Measurements from ENCODE around the gene AFMID.
A peak's percentile ranks its signal among the peaks of the same experiment; 100 is the strongest.

AFMID gene

GRCh38 chr17:78174870-78175642, 12.1 kb upstream of the AFMID start:
- Histone ChIP-seq H3K4me3 (ENCODE audit: low read depth, low read length) (no peak overlapping the region), H3K9ac (ENCODE audit: low read depth, low read length) (no peak overlapping the region), H3K9me3 (ENCODE audit: control insufficient read depth, insufficient read depth, low read length) (no peaks in the 10 kb centered on the region), H3K4me1 (ENCODE audit: control insufficient read depth, insufficient read depth, low read length) (peaks cover 5% of the 10 kb centered on the region), H3K36me3 (ENCODE audit: control insufficient read depth, insufficient read depth, low read length) (peaks cover 61% of the 10 kb centered on the region), H3K27me3 (ENCODE audit: control insufficient read depth, insufficient read depth, low read length) (no peaks in the 10 kb centered on the region)

GRCh38 chr17:78175643-78175981, 11.6 kb upstream of the AFMID start:
- peaks cover 5% of the 10 kb centered on the region for H3K4me1 ChIP-seq (ENCODE audit: control insufficient read depth, insufficient read depth, low read length)
- no peak overlapping the region for H3K4me3 ChIP-seq (ENCODE audit: low read depth, low read length)
- H3K9ac ChIP-seq (ENCODE audit: low read depth, low read length): no peak overlapping the region
- no peaks in the 10 kb centered on the region for H3K9me3 ChIP-seq (ENCODE audit: control insufficient read depth, insufficient read depth, low read length)
- peaks cover 62% of the 10 kb centered on the region for H3K36me3 ChIP-seq (ENCODE audit: control insufficient read depth, insufficient read depth, low read length)
- no peaks in the 10 kb centered on the region for H3K27me3 ChIP-seq (ENCODE audit: control insufficient read depth, insufficient read depth, low read length)

- H3K4me3 ChIP-seq (ENCODE audit: low read depth, low read length): no peak overlapping the region
- H3K27me3 ChIP-seq (ENCODE audit: control insufficient read depth, insufficient read depth, low read length): no peaks in the 10 kb centered on the region
- H3K36me3 ChIP-seq (ENCODE audit: control insufficient read depth, insufficient read depth, low read length): peaks cover 53% of the 10 kb centered on the region
- no peak overlapping the region for H3K9ac ChIP-seq (ENCODE audit: low read depth, low read length)
- peaks cover 5% of the 10 kb centered on the region for H3K4me1 ChIP-seq (ENCODE audit: control insufficient read depth, insufficient read depth, low read length)
- no peaks in the 10 kb centered on the region for H3K9me3 ChIP-seq (ENCODE audit: control insufficient read depth, insufficient read depth, low read length)
Measured at GRCh38 chr17:78176548-78177025, 10.6 kb upstream of the AFMID start.

- Histone ChIP-seq H3K9me3 (ENCODE audit: control insufficient read depth, insufficient read depth, low read length) (no peaks in the 10 kb centered on the region), H3K27me3 (ENCODE audit: control insufficient read depth, insufficient read depth, low read length) (no peaks in the 10 kb centered on the region), H3K36me3 (ENCODE audit: control insufficient read depth, insufficient read depth, low read length) (peaks cover 43% of the 10 kb centered on the region), H3K9ac (ENCODE audit: low read depth, low read length) (no peak overlapping the region), H3K4me1 (ENCODE audit: control insufficient read depth, insufficient read depth, low read length) (no peaks in the 10 kb centered on the region), H3K4me3 (ENCODE audit: low read depth, low read length) (no peak overlapping the region)
Measured at GRCh38 chr17:78179372-78179771, 7.8 kb upstream of the AFMID start.

- no peak overlapping the region for H3K4me3 ChIP-seq (ENCODE audit: low read depth, low read length)
- H3K27me3 ChIP-seq (ENCODE audit: control insufficient read depth, insufficient read depth, low read length): no peaks in the 10 kb centered on the region
- H3K9me3 ChIP-seq (ENCODE audit: control insufficient read depth, insufficient read depth, low read length): no peaks in the 10 kb centered on the region
- H3K9ac ChIP-seq (ENCODE audit: low read depth, low read length): no peak overlapping the region
- H3K4me1 ChIP-seq (ENCODE audit: control insufficient read depth, insufficient read depth, low read length): no peaks in the 10 kb centered on the region
- H3K36me3 ChIP-seq (ENCODE audit: control insufficient read depth, insufficient read depth, low read length): peaks cover 44% of the 10 kb centered on the region
Measured at GRCh38 chr17:78180083-78180482, 7.1 kb upstream of the AFMID start.

GRCh38 chr17:78180508-78180907, 6.7 kb upstream of the AFMID start:
- Histone ChIP-seq H3K36me3 (ENCODE audit: control insufficient read depth, insufficient read depth, low read length) (peaks cover 46% of the 10 kb centered on the region), H3K27me3 (ENCODE audit: control insufficient read depth, insufficient read depth, low read length) (no peaks in the 10 kb centered on the region), H3K9me3 (ENCODE audit: control insufficient read depth, insufficient read depth, low read length) (no peaks in the 10 kb centered on the region), H3K4me1 (ENCODE audit: control insufficient read depth, insufficient read depth, low read length) (peaks cover 3% of the 10 kb centered on the region), H3K4me3 (ENCODE audit: low read depth, low read length) (no peak overlapping the region), H3K9ac (ENCODE audit: low read depth, low read length) (no peak overlapping the region)

GRCh38 chr17:78182504-78182903, 4.7 kb upstream of the AFMID start:
- no peak overlapping the region for H3K9ac ChIP-seq (ENCODE audit: low read depth, low read length)
- no peaks in the 10 kb centered on the region for H3K9me3 ChIP-seq (ENCODE audit: control insufficient read depth, insufficient read depth, low read length)
- H3K4me1 ChIP-seq (ENCODE audit: control insufficient read depth, insufficient read depth, low read length): peaks cover 3% of the 10 kb centered on the region
- peaks cover 40% of the 10 kb centered on the region for H3K36me3 ChIP-seq (ENCODE audit: control insufficient read depth, insufficient read depth, low read length)
- H3K4me3 ChIP-seq (ENCODE audit: low read depth, low read length): no peak overlapping the region
- no peaks in the 10 kb centered on the region for H3K27me3 ChIP-seq (ENCODE audit: control insufficient read depth, insufficient read depth, low read length)

GRCh38 chr17:78183916-78184315, 3.2 kb upstream of the AFMID start:
- H3K9ac ChIP-seq (ENCODE audit: low read depth, low read length): no peak overlapping the region
- no peak overlapping the region for H3K4me3 ChIP-seq (ENCODE audit: low read depth, low read length)
- H3K4me1 ChIP-seq (ENCODE audit: control insufficient read depth, insufficient read depth, low read length): peaks cover 7% of the 10 kb centered on the region
- no peaks in the 10 kb centered on the region for H3K9me3 ChIP-seq (ENCODE audit: control insufficient read depth, insufficient read depth, low read length)
- peaks cover 33% of the 10 kb centered on the region for H3K36me3 ChIP-seq (ENCODE audit: control insufficient read depth, insufficient read depth, low read length)
- H3K27me3 ChIP-seq (ENCODE audit: control insufficient read depth, insufficient read depth, low read length): no peaks in the 10 kb centered on the region

GRCh38 chr17:78184351-78184750, 2.8 kb upstream of the AFMID start:
- Histone ChIP-seq H3K9ac (ENCODE audit: low read depth, low read length) (no peak overlapping the region), H3K36me3 (ENCODE audit: control insufficient read depth, insufficient read depth, low read length) (peaks cover 28% of the 10 kb centered on the region), H3K4me1 (ENCODE audit: control insufficient read depth, insufficient read depth, low read length) (peaks cover 7% of the 10 kb centered on the region), H3K27me3 (ENCODE audit: control insufficient read depth, insufficient read depth, low read length) (no peaks in the 10 kb centered on the region), H3K9me3 (ENCODE audit: control insufficient read depth, insufficient read depth, low read length) (no peaks in the 10 kb centered on the region), H3K4me3 (ENCODE audit: low read depth, low read length) (no peak overlapping the region)

- H3K4me3 ChIP-seq (ENCODE audit: low read depth, low read length): no peak overlapping the region
- no peaks in the 10 kb centered on the region for H3K9me3 ChIP-seq (ENCODE audit: control insufficient read depth, insufficient read depth, low read length)
- H3K4me1 ChIP-seq (ENCODE audit: control insufficient read depth, insufficient read depth, low read length): peaks cover 7% of the 10 kb centered on the region
- H3K9ac ChIP-seq (ENCODE audit: low read depth, low read length): no peak overlapping the region
- no peaks in the 10 kb centered on the region for H3K27me3 ChIP-seq (ENCODE audit: control insufficient read depth, insufficient read depth, low read length)
- H3K36me3 ChIP-seq (ENCODE audit: control insufficient read depth, insufficient read depth, low read length): peaks cover 26% of the 10 kb centered on the region
Measured at GRCh38 chr17:78184868-78185267, 2.3 kb upstream of the AFMID start.

- Histone ChIP-seq H3K4me1 (ENCODE audit: control insufficient read depth, insufficient read depth, low read length) (peaks cover 7% of the 10 kb centered on the region), H3K27me3 (ENCODE audit: control insufficient read depth, insufficient read depth, low read length) (no peaks in the 10 kb centered on the region), H3K36me3 (ENCODE audit: control insufficient read depth, insufficient read depth, low read length) (peaks cover 26% of the 10 kb centered on the region), H3K9ac (ENCODE audit: low read depth, low read length) (peak overlapping the region; percentile 71), H3K9me3 (ENCODE audit: control insufficient read depth, insufficient read depth, low read length) (no peaks in the 10 kb centered on the region), H3K4me3 (ENCODE audit: low read depth, low read length) (peak overlapping the region; percentile 79)
Measured at GRCh38 chr17:78185981-78186691, 1.0 kb upstream of the AFMID start.

- Histone ChIP-seq H3K27me3 (ENCODE audit: control insufficient read depth, insufficient read depth, low read length) (no peaks in the 10 kb centered on the region), H3K9ac (ENCODE audit: low read depth, low read length) (peak overlapping the region; percentile 37), H3K4me3 (ENCODE audit: low read depth, low read length) (no peak overlapping the region), H3K36me3 (ENCODE audit: control insufficient read depth, insufficient read depth, low read length) (peaks cover 2% of the 10 kb centered on the region), H3K9me3 (ENCODE audit: control insufficient read depth, insufficient read depth, low read length) (no peaks in the 10 kb centered on the region), H3K4me1 (ENCODE audit: control insufficient read depth, insufficient read depth, low read length) (peaks cover 8% of the 10 kb centered on the region)
Measured at GRCh38 chr17:78196716-78197115, 9.6 kb downstream of the AFMID start.

All from iPS-15b (cell line).